ENCODE results near the gene CSKMT. TPM values are rescaled to one million over a fixed set of nuclear protein-coding genes. Genes with fewer than 3 reads are reported as not detected.
A peak's percentile ranks its signal among the peaks of the same experiment; 100 is the strongest.
"Not testable (repeated sequence)": the region's sequence is repeated elsewhere in the genome, so short reads cannot be mapped to it uniquely, and the experiment has no call there.

CSKMT gene
- total and polyA plus RNA-seq, 10 of the 15 experiments (the other 5 are each of a cell fraction or from before 2014, with no cell fraction given) = 7.0 to 213 (median 21.6) TPM

DNA sequence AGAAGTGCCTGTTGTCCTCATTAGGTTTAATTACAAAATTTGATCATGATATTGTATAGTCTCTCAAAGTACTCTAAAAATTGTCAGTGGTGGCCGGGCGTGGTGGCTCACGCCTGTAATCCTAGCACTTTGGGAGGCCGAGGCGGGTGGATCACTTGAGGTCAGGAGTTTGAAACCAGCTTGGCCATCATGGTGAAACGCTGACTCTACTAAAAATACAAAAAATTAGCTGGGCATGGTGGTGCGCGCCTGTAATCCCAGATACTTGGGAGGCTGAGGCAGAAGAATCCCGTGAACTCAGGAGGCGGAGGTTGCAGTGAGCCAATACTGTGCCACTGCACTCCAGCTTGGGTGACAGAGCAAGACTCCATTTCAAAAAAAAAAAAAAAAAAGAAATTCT is 10.3 kb downstream of the CSKMT start:
- H4K20me1 ChIP-seq (ENCODE audit: control insufficient read depth, insufficient read depth); H3K9ac ChIP-seq (ENCODE audit: control insufficient read depth, insufficient read depth, low read length); H3K27ac ChIP-seq (ENCODE audit: control insufficient read depth, insufficient read depth); in situ Hi-C loops (cut with MboI); ATAC-seq; H2AFZ ChIP-seq (ENCODE audit: control insufficient read depth, low read depth, low read length); FAIRE-seq; H3K27me3 ChIP-seq (replicated peaks in 1 of 2; ENCODE audit: control insufficient read depth in 2 of 2, insufficient read depth in 2 of 2, low read length in 1 of 2); H3K9me3 ChIP-seq (replicated peaks; ENCODE audit: control insufficient read depth, insufficient read depth, low read length); intact Hi-C loops (cut with micrococcal nuclease; ENCODE audit: unreplicated experiment); BruUV-seq (replicated peaks); H3K4me2 ChIP-seq (ENCODE audit: control insufficient read depth, insufficient read depth); H3K4me3 ChIP-seq; DNase-seq (ENCODE audit: low read depth, low spot score): not testable (repeated sequence)
- ChIA-PET SMC1A (ENCODE audit: uncharacterized antibody, unreplicated experiment) (interaction anchor here (0.9 kb wide), 1 partner anchor 18 kb away, joined by 3 read pairs; no protein-coding TSS in a partner anchor), CTCF (interaction anchor here (0.7 to 1.2 kb wide), 2 partner anchors 10 to 95 kb away, joined by 3 to 6 read pairs; partner anchors contain the start of genes C11orf98 and CSKMT), POLR2A (interaction anchor here (0.6 to 16.2 kb wide), 8 partner anchors 10 to 834 kb away, joined by 3 to 295 read pairs (median 5); partner anchors contain the start of genes C11orf98, CSKMT, GANAB and INTS5), RAD21 (ENCODE audit: unreplicated experiment) (interaction anchor here (0.7 kb wide), 1 partner anchor 8 kb away, joined by 3 read pairs; no protein-coding TSS in a partner anchor)
- Histone ChIP-seq H3K4me1 (ENCODE audit: control insufficient read depth, insufficient read depth, low read length) (peaks cover 18% of the 10 kb centered on the region), H3K79me2 (ENCODE audit: control insufficient read depth, insufficient read depth, low read length) (peaks cover 45% of the 10 kb centered on the region), H3K36me3 (ENCODE audit: control insufficient read depth in 2 of 2, insufficient read depth in 2 of 2, low read length in 1 of 2) (peaks cover 0 to 10% of the 10 kb centered on the region in 2 experiments; a peak in 1 of 4 replicates)
- 96% methylated on average over 10 of the region's 10 CpGs for whole genome bisulfite sequencing (ENCODE audit: insufficient coverage, insufficient replicate concordance, low lambda C conversion rate, missing lambda C conversion rate)

DNA sequence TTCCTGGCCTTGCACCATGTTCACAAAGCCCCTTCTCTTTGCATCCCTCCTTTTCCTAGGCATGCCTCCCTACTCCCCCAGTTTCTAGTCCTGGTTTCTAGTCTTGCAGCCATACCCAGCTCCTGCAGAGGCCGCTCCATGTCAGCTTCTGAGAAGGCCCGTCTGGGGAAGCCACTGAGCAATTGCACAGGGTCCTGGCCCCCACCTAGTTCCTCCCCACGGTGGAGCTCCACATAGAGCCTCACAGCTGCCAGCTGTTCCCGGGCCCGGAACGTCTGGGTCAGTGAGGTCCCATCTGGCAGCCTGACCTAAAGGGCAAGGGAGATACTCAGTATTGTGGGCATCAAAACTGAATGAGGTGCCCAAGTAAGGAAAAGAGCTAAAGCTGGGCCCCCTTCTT is 11.6 kb downstream of the CSKMT start:
- H3K9me3 ChIP-seq (replicated peaks; ENCODE audit: control insufficient read depth, insufficient read depth, low read length) = no peaks in the 10 kb centered on the region
- H4K20me1 ChIP-seq (ENCODE audit: control insufficient read depth, insufficient read depth) = no peaks in the 10 kb centered on the region; the same call in 1 of the 2 replicates
- FAIRE-seq = no peak
- no peak overlapping the region for H3K27ac ChIP-seq (ENCODE audit: control insufficient read depth, insufficient read depth)
- RAD21 ChIA-PET (ENCODE audit: unreplicated experiment) = interaction anchor here (1.1 kb wide), 1 partner anchor 17 kb away, joined by 3 read pairs; no protein-coding TSS in a partner anchor
- ATAC-seq = no peak
- SMC1A ChIA-PET (ENCODE audit: uncharacterized antibody, unreplicated experiment) = interaction anchor here (0.6 to 1.4 kb wide), 2 partner anchors 10 to 233 kb away, joined by 3 read pairs; no protein-coding TSS in a partner anchor
- H3K4me3 ChIP-seq = no peak overlapping the region
- no peak overlapping the region for H2AFZ ChIP-seq (ENCODE audit: control insufficient read depth, low read depth, low read length)
- H3K4me2 ChIP-seq (ENCODE audit: control insufficient read depth, insufficient read depth) = no peak overlapping the region; the same call in 1 of the 2 replicates
- peaks cover 0 to 10% of the 10 kb centered on the region in 2 experiments; a peak in 1 of 4 replicates for H3K36me3 ChIP-seq (ENCODE audit: control insufficient read depth in 2 of 2, insufficient read depth in 2 of 2, low read length in 1 of 2)
- in situ Hi-C loops (cut with MboI) (no loop called here), intact Hi-C loops (cut with micrococcal nuclease; ENCODE audit: unreplicated experiment) (no loop called here)
- peaks cover 34% of the 10 kb centered on the region for H3K79me2 ChIP-seq (ENCODE audit: control insufficient read depth, insufficient read depth, low read length)
- BruUV-seq (replicated peaks) = no TSS peak
- WGBS (ENCODE audit: insufficient coverage, insufficient replicate concordance, low lambda C conversion rate, missing lambda C conversion rate) = 77% methylated on average over 6 of the region's 6 CpGs
- H3K9ac ChIP-seq (ENCODE audit: control insufficient read depth, insufficient read depth, low read length) = no peak overlapping the region
- H3K4me1 ChIP-seq (ENCODE audit: control insufficient read depth, insufficient read depth, low read length) = peaks cover 18% of the 10 kb centered on the region
- no peaks in the 10 kb centered on the region for H3K27me3 ChIP-seq (replicated peaks in 1 of 2; ENCODE audit: control insufficient read depth in 2 of 2, insufficient read depth in 2 of 2, low read length in 1 of 2)
- peak; percentile 36; the same call in 1 of the 2 replicates for TF ChIP-seq POLR2A (IDR thresholded peaks at IDR 0.05; ENCODE audit: low read depth, low read length)
- TF ChIP-seq E4F1 (IDR thresholded peaks at IDR 0.05; ENCODE audit: borderline replicate concordance, partially characterized antibody) = no peak
- POLR2A ChIA-PET = interaction anchor here (1.0 to 16.2 kb wide), 4 partner anchors 11 to 85 kb away, joined by 3 to 295 read pairs (median 44); partner anchors contain the start of genes C11orf98, CSKMT, GANAB and INTS5
- DNase-seq (ENCODE audit: low read depth, low spot score) = no peak
- CTCF ChIA-PET = interaction anchor here (0.9 to 1.9 kb wide), 6 partner anchors 9 to 286 kb away, joined by 3 to 5 read pairs (median 4); partner anchors contain the start of gene TUT1
